Activated CD4-positive, CD25-positive, alpha-beta regulatory T cell treated with anti-CD3 and anti-CD28 coated beads, Interleukin-2, amount 50 U/mL, for 16 hours (primary cell): ENCODE data around the gene TMEM140.
A peak's percentile ranks its signal among the peaks of the same experiment; 100 is the strongest.
"Not testable (repeated sequence)": the region's sequence is repeated elsewhere in the genome, so short reads cannot be mapped to it uniquely, and the experiment has no call there.

Experiments used
- DNase-seq: peaks from one replicate; pipeline ENCODE4 v3.0.0-alpha.2; 2020; ENCODE audit warnings: low read depth, low spot score

The TMEM140 gene

DNA sequence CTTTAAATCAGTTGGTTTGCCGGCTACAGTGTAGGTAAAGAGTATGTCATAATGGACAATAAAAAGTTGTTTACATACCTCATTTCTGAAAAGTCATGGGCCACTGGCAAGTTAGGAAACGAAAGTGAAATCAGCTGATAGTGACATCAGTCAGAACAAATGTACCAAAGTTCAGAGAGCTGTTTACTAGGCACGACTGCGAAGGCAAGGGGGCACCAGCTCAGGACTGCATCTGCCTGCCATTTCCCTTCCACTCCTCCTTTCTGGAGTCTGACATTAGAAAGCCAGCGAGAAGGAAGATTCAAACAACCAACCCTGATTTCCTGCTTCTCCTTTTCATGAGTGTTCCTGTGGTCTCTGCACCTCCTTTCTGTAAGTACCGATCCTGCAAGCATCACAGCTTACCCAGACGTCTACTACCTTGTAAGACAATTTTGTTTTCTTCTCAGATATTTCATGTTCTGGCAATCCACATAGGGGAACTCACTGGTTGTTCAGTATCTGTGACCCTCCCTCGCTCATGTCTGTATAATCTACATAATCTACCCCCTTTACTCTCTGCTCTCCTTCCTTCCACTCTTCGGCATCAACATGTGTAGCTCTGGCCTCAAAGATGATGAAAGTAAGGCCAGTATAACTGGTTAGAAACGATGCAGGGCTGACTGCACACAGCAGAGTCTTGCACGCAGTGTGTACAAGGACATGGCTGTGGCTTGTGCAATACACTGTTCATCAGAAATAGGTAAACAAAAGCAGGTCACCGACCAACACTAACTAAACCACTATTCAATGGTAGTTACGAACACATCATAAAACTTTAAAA lies at the start of gene TMEM140:
Gene TMEM140 (plus strand): TSS at position 174 of the 823 bp plus-strand sequence. CDS start 16,370 bp downstream, outside the sequence.
- DNase-seq = peak; percentile 50

DNA sequence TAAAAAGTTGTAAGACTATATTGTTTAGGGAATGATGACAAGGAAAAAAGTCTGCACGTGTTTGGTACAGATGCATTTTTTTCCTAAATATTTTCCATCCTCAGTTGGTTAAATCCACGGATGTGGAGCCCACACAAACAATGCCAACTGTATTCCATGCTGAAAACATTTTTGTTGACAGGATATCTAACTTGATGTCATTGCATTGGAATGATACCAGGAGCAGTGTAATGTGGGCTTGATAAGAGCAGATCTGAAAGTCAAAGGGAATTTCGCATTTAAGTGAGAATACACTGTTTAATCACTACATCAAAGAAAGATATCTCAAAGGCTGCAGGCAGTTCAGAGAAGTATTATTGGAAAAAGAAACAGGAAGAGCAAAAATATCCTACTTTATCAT lies 49.5 kb upstream of the TMEM140 start:
- DNase-seq = no peak

DNA sequence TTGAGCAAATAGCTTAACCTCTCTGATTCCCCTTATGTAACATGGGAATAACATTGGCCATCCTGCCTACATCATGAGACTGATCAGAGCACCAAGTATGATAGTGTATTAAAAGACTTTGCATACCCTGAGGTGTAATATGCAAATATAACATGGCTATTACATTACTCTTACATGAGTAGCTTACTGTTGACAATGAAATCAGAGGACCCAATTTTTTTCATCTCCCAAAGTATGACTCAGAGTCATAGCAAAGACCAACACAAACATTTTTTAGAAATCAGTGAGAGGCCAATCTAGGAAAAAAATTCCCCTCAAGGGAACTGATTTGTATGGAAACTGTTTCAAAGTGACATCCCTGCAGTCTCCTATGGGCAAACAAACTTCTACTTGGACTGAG lies 47.0 kb upstream of the TMEM140 start:
- no peak for DNase-seq

DNA sequence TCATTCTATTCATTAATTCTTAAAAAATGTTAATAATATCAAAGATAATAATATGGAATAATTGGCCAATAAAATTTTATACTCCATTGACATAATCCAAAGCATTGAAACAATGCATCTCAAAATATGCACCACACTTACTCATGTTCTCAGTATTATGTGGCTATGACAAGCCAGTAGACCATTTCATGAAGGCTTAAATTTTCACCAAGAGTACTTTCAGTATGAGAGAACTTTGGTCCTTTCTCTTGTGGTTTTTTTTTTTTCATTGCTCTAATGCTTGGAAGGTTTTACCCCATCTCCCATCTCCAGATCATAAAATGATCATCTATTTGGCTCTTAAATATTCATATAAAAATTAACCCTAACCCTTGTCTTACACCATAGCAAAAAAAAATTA lies 45.5 kb upstream of the TMEM140 start:
- DNase-seq = no peak

DNA sequence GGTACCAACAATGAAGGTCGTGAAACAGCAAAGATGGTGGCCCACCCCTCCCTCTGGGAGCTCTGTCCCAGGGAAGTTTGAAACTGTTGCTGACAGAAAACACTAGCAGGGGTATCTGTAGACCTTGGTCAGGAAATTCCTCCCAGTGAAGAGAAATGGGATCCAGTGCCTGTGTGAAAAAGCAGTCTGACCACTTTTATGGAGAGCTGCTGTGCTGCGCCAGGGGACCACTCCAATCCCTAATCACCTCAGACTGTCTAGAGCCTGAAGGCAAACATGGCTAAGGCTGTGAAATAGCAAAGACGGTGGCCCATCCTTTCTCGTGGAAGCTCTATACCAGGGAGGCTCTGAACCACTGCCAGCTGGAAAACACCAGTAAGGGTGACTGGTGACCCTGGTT lies 38.3 kb upstream of the TMEM140 start:
- DNase-seq = no peak

DNA sequence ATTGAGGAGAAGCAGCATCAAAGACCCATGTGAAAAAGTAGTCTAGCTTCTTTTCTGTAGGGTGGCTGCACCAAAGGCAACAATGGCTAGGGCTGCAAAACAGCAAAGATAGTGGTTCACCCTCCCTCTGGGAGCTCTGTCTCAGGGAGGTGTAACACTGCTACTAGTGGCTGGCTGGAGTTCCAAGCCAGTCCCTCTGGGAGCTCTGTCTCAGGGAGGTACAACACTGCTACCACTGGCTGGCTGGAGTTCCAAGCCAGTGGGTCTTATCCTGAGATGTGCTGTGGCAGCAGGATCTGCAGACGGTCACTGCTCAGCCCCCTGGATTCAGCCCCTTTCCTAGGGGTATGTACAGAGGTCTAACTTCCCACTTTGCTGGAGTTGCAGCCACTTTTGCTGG lies 37.9 kb upstream of the TMEM140 start:
- DNase-seq = no peak

DNA sequence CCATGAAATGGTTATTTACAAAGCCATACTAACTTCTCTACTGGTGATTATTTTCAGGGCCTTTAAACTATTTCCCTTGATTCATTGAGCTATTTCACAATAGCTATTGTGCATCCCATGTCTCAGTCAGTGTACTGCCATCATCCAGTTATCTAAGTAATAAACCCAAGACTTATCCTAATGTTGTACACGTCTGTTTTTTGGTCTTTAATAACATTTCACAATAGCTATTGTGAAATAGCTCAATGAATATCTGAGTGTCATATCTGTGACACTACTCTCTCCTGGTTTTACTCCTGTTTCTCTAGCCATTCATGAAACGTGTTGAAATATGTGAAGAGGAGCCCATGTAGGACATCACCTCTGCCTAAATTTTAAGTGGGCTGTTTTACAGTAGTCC lies 36.5 kb upstream of the TMEM140 start:
- no peak for DNase-seq

DNA sequence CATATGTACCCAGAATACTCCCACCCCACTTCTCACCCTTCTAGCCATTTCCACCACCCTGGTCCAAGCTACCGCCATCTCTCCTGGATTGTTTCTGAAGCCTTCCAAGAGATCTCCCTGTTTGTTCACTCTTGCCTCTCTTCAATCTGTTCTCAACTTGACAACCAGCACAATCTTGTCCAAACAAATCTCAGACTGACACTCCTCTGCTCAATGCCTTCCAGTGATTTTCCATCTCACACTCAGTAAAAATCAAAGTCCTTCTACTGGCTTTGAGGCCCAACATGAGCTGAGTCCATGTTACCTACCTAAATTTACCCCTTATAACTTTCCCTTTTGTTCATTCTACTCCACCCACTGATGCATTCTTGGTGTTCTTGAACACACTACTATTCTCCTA lies 33.2 kb upstream of the TMEM140 start:
- DNase-seq = no peak

DNA sequence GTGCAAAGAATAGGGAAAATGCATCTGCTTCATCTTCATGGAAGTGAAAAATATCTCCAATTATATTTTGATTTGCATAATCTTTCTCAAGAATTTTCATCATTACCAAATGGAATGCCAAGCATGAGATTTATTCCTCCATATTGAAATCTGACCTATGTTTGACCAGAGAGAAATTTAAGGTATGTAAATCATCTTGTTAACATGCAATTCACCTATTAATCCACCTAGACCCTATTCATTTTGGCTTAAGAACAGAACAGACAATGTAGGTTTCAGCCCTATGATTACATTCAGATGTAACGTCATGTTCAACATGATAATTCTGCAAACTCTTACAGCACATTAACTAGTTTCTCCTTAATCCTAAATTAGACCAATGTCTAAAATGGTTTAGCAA lies 30.8 kb upstream of the TMEM140 start:
- DNase-seq = no peak

DNA sequence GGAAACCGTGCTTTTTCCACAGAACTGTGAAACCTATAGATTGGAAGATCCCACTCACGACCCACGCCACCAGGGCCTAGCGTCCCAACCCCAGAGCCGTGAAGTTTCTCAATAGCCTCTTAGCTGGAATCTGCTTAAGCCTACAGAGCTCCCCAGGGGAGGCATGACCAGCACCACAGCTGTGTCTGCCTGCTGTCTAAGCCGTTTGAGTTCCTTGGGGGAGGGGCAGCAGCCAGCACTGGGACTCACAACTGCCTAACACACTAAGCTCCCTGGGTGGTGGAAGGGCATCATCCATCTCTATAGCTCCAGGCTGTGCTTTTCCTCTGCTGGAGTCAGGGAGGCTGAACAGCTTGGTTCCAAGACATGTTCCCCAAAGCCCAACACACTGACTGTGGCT lies 26.0 kb upstream of the TMEM140 start:
- DNase-seq = no peak

DNA sequence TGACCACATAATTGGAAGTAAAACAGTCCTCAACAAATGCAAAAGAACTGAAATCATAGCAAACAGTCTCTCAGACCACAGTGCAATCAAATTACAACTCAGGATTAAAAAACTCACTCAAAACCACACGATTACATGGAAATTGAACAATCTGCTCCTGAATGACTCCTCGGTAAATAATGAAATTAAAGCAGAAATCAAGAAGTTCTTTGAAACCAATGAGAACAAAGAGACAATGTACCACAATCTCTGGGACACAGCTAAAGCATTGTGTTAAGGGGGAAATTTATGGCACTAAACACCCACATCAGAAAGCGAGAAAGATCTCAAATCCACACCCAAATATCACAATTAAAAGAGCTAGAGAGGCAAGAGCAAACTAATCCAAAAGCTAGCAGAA lies 23.2 kb upstream of the TMEM140 start:
- DNase-seq = not testable (repeated sequence)

DNA sequence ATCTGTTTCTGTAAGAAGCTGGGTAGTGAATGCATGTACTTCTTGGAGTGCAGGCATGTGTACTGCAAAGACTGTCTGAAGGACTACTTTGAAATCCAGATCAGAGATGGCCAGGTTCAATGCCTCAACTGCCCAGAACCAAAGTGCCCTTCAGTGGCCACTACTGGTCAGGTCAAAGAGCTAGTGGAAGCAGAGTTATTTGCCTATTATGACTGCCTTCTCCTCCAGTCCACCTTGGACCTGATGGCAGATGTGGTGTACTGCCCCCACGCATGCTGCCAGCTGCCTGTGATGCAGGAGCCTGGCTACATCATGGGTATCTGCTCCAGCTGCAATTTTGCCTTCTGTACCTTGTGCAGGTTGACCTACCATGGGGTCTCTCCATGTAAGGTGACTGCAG lies 18.9 kb upstream of the TMEM140 start:
- no peak for DNase-seq

DNA sequence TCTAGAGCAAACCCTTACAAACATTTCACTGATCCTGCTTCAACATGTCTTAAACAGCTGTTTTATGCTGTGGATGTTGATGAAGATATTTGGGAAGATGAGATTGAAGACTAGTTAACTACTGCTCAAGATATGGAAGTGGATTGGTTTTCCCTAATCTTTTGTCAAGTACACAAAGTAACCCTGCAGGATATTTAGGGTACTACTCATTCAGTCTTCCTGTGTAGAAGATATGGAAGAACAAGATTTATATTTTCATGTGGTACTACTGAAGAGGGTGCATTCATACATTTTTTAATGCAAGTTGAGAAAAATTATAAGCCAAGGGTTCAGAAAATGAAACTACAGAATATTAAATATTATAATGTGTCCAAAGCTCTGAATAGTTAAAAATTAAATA lies 18.3 kb upstream of the TMEM140 start:
- DNase-seq = no peak

DNA sequence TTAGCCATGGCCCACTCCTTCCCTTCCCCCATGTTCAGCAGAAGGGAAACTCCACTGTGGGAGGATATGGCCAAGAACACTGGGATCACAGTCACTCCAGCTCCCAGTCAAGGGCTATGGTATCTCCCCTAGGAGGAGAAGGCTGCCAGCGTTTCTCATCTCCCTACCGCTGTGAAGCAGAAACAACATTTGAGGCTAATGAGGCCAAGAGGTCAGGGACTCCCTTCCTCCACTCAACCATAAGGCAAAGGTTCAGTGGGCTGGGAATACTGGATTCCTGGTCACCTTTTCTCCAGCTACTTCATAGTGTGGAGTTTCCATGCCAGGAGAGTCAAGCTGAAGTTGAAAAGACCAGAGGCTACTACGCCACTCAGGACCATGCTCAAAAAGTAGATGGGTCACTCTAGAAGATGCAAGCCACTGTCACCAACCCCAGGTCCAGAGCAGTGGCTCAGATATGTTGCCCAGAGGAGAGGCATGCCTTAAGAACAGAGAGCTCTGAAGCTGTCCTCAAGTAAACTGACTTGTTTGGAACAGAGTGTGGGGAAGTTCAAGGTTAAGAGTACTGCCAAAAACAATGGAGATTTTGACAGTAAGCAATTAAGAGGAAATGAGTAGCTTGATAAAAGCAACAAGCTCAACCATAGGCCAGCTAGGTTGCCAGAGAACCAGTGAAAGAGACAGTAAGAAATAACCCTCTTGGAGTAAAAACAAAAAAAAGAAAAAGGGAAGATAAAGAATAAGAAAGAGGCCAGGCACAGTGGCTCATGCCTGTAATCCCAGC lies 3.8 kb upstream of the TMEM140 start:
- no peak for DNase-seq

DNA sequence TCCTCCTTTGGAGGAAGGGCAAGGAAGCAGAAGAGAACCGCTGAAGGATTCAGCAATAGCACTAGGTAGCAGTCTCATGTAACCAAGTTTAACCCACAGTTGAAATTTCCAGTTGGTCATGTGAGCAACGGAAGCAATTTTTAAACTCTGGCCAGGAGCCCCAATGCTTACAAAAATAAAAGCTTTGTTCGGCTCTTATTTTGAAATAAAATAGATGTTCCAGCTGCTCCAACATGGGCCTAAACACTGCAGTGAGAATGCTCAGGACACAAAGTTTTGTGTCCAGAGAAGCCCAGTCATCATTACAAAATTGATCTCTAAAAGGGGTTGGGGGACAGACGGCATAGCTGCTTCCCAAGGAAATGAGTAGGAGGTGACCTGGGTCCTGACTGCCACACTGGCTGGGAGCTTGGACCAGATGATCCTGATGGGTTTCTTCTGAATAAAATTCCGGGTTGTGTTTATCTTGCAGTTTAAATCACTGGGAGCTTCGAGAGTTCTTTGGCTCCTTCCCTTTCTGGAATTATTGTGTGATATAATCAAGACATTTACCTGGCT lies 452 bp upstream of the TMEM140 start:
- DNase-seq = no peak

DNA sequence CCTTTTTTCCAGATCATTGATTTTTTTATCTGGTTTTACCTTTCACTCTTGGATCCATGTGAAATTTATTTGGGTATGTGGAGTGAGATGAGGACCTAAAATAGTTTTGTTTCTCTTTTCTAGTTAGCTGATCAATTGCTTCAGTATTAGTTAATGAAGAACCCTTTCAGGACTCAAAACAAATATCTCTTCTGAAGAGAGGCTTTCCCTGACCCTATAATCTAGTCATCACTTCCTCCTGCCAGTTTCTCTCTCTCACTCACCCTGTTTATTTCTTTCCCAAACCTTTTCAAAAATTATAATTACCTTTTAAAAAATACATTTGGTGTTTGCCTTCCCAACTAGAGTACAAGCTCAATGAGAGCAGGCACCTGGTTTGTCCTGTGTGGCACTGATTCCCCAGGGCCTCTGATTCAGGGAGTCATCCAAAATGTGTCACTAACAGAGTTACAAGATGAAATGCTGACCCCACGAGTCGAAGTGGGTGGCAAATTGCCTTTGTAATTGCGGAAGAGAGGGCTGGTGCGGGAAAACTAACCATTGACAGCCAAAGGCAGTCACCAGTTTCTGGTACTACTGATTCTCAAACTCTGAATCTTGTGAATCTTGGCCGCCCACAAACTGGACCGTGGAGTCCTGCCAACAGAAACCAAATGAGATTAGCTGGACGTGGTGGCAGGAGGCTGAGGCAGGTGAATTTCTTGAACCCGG lies 2.4 kb downstream of the TMEM140 start:
- no peak for DNase-seq

DNA sequence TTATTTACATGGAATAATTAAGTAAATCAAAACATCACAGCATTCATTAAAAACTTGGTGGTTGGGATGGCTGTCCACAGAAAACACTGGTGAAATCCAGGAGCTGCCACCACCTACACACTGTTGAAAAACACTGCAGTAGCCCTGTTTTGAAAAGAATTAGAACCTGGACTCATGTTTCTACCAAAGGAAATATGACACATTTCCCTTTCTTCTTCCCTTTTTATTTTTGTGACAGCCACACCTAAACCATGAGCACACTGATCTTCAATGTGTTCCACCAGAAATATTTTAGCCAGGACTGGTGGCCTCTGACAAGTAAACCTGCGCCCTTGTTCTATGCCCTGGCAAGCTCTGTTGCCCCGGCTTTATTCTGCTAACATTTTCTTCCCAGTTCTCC lies 3.3 kb downstream of the TMEM140 start:
- DNase-seq = no peak

DNA sequence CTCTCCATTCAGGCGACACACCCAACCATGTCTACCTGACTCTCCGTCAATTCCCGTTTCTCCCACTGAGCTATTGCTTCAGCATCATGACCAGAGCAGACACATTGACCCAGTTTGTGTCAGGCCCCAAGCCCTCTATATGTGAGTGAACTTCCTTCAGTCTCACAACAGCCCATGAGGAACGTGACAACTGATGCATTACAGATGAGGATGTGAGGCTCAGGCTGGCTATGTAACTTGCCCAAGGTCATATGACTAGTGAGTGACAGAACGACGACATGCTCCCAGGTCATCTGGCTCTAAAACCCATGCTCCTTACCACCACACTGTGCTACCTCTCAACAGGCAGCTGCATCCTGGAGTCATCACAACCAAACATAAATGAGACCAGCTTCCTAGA lies 3.7 kb downstream of the TMEM140 start:
- DNase-seq = no peak

DNA sequence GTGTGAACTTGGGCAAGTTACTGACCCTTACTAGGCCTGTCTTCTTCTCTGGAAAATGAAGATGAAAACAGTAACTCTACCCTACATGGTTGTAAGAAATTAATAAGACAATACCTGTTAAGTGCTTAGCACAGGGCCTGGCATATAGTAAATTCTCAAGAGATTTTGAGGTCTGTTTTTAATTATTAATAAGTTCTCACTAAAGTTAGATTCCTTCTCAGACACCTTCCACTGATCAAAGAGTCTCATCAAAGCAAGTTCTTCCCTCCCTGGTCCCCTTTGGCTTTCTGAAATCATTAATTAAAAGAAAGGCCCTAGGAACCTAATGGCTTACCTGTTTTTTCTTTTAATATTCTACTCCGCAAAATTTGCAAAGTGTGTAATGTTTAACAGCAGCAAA lies 4.6 kb downstream of the TMEM140 start:
- no peak for DNase-seq

DNA sequence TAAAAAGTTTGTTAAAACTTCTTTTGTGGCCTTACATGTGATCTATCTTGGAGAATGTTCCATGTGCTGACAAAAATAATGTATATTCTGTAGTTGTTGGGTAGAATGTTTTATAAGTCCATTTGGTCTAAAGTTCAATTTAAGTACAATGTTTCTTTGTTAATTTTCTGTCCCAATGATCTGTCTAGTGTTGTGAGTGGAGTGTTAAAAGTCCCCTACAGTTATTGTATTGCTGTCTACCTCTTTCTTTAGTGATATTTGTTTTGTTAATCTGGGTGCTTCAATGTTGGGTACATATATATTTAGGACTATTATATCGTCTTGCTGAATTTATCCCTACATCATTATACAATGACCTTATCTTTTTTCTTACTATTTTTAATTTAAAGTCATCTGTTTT lies 6.9 kb downstream of the TMEM140 start:
- no peak for DNase-seq

DNA sequence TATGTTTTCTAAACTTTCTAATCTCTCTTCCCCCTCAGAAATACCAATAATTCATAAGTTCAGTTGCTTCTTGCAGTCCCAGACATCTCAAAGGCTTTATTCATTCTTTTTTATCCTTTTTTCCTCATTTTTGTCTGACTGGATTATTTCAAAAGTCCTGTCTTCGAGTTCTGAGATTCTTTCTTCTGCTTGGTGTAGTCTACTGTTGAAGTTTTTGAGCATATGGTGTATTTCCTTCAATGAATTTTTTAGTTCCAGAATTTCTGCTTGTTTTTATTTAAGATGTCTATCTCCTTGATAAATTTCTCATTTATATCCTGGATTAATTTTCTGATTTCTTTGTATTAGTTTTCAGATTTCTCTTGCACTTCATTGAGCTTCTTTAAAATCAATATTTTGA lies 8.4 kb downstream of the TMEM140 start:
- no peak for DNase-seq

DNA sequence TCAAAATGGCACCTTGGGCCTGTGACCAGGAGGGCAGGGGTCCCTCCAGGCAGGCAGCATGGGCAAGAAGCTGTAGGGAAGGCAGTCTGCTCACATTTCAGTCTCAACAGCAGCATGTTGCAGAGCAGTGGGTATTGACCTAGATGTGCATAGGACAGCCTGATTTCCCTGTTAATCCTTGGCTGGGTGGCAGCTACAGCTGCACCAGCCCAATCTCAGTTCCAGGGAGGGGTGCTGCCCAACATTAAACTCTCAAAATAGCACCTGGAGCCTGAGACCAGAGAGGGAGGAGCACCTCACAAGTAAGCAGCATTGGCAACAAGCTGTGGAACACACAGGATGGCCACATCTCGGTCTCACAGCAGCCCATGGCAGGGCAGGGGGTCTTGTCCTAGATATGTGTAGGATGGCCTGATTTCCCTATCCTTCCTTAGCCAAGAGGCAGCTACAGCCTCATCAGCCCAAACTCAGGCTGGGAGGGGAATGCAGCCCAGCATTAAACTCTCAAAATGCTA lies 10.3 kb downstream of the TMEM140 start:
- DNase-seq = no peak
